HG03039 (cell line): Measurements from ENCODE around the gene DGKA.
A peak's percentile ranks its signal among the peaks of the same experiment; 100 is the strongest.

Experiments used
- ATAC-seq: cut with Tn5 transposase; IDR thresholded peaks from one replicate; pipeline ENCODE4 v1.9.1; 2021; ENCODE audit warnings: mild to moderate bottlenecking, moderate library complexity; ENCODE audit not compliant: unreplicated experiment

The DGKA gene

GRCh38 chr12:55931317-55931779 is 386 bp downstream of the DGKA start:
- ATAC-seq = no peak

- no peak for ATAC-seq
Measured at GRCh38 chr12:55931780-55932550, 1.0 kb downstream of the DGKA start.

GRCh38 chr12:55932551-55932910 is 1.6 kb downstream of the DGKA start:
- no peak for ATAC-seq

DNA sequence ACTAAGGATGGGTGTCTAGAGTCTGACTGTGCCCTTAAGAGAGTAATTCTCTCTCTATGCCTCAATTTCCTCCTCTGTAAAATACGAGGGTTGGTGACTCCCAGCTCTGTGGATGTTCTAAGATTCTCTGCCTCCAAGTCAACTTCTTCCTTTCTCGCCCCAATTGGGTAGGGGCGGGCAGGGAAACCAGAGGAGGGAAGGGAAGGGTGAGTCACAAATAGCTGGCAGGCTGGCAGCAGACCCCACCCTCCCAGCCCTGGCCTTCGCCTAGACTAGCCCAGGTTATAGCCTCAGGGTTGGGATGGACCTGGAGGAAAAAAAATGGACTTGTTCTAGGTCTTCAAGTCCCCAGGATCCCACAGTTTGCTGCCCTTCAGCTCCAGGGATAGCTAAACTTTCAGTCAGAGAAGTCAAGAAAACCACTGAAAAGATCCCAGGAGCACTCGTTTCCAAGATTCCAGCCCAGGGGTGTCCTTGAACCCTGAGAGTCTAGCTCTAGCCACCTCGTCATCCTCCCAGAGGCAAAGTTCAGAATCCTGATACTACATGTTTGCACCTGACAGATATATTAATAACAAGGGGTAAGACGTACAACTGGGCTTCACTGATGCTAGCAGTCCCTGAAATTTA is 2.3 kb downstream of the DGKA start:
- ATAC-seq = no peak

GRCh38 chr12:55933799-55934742 is 3.1 kb downstream of the DGKA start:
- no peak for ATAC-seq

DNA sequence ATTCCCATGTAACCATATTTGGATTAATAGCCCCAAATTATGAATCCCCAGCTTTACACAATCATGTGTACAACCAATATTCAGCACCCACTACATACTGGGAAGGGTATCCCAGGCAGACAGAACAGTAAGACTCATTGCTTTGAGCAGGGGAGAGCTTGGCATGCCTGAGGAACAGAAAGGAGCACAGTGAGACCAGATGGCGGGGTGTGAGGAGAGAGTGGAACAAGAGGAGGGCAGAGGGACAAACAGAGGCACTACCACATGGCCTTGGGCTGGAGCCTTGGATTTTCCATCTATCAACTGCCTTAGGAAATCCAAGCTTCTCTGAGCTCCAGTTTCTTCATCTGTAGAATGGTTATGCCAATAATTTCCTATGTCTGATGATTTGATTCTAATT is 3.8 kb downstream of the DGKA start:
- no peak for ATAC-seq

DNA sequence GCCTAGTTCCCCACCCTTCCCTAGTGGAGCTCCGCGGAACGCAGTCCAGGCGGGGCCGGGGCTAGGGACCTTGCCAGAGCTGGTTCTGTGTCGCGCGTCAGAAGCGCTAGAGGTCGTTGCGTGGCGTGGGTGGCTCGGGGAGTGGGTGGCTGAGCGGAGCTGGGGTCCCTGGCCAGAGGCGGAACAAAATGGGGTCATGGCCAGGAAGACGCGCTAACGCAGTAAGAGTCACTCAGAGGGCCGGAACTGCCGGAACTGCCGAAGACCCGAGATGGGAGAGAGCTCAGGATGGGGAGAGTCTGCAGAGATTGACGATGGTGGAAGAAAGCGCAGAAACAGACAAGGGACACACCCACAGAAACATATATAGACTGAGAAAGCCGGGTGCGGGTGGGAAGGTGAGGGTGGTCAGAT is 4.8 kb downstream of the DGKA start:
- ATAC-seq = no peak

DNA sequence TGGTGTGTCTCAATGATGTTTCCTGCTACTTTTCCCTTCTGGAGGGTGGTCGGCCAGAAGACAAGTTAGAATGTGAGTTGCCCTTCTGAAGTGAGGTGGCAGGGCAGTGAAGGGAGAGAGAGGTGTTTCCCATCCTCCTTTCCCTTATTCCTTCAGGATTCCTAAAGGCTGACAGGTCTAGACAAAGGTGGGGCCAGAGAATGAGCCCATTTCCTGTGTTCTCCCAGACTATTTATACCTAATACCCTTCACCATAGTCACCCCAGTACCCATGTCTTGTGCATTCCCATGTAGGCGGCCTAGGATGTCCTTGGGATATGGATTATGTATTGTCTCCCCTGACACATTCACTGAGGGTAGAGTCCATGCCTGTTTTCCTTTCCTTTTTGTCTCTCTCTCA is 7.0 kb downstream of the DGKA start:
- ATAC-seq = no peak

DNA sequence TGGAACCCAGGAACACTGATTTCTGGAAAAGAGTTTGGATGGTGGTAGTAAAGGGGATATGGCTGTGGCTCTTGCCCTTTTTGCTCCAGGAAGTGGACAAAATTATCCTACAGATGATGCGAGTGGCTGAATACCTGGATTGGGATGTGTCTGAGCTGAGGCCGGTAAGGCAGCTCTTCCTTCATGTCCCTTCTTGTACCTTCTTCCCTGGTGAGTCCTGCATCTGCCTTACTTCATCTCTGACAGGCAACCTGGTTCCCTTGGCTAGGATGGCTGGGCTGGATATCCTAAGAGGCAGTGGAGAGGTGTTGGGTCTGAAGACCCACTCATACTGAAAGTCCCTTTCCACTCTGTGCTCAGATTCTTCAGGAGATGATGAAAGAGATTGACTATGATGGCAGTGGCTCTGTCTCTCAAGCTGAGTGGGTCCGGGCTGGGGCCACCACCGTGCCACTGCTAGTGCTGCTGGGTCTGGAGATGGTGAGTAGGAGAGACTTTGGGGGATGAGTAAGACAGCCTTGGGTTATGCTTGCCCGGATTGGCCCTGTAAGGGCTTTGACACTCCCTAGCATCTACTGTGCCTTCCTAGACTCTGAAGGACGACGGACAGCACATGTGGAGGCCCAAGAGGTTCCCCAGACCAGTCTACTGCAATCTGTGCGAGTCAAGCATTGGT is 8.0 kb downstream of the DGKA start:
- ATAC-seq = no peak

DNA sequence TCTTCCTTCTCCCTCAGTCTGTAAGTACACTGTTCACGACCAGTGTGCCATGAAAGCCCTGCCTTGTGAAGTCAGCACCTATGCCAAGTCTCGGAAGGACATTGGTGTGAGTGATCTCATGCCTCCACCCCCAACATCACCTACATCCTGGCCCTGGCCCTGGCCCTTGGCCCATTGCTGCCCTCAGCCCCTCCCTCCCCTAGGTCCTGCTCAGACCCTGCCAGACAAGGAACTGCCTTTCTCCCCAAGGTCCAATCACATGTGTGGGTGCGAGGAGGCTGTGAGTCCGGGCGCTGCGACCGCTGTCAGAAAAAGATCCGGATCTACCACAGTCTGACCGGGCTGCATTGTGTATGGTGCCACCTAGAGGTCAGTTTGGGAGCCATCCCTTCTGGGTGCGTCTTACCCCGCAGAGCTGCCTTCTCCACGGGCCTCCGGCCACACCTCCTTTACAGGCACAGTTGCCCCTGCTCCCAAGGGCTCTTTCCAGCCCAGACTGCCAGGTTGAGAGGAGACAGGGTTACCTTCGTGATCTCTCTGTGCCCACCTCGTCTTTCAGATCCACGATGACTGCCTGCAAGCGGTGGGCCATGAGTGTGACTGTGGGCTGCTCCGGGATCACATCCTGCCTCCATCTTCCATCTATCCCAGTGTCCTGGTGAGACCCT is 9.2 kb downstream of the DGKA start:
- peak; percentile 84 for ATAC-seq

DNA sequence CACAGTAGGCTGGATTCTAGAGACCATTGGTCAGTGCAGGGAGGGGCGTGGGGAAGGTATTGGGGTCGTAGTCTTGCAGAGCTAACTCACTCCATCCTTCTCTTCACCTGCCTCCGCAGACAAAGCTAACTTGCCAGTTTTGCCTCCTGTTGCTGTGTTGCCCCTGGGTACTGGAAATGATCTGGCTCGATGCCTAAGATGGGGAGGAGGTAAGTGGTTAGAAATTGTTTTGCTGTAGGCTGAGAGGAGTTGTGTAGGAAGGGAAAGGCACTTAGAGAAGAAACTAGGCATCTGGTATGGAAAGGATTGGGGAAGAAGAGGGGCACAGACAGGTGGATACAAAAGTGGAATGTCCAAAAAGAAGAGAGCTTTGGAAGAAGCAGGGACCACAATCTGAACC is 11.1 kb downstream of the DGKA start:
- no peak for ATAC-seq

DNA sequence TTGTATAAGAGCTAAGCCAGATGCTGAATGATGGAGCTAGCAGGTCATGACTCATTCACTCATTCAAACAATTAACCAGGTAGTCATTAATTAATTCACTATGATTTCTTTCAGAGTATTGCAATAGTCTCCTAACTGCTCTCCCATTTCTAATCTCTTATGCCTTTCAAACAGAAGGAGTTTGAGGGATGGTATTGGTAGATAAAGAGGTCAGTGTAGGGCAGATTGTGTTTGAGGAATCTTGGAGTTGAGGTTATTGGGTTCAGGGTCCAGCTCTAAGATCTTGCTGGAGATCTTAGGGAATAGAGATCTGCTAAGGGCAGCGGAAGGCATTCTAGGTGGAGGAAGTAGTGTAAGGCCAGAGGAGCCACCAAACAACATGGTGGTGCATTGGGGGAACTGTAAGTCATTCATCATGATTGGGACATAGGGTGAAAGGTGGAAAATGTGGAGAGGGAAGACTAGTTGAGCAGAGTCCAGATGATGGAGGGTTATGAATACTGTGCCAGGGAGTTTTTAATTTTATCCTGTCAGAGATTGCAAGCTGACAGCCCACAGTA is 11.7 kb downstream of the DGKA start:
- ATAC-seq = no peak

DNA sequence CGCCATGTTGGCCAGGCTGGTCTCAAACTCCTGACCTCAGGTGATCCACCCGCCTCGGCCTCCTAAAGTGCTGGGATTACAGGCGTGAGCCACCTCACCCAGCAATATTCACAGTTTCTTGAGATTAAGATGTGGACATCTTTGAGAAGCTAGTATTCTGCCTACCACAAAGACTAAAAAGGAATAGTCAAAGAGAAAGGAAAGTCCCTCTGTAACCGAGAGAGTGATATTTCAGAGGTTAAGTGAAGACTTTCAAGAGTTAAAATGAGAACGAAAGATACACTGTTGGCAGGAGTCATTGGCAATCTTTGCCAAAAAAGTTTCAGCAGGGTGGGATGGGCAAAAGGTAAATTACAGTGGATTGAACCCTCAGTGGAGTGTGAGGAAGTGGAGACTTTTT is 15.6 kb downstream of the DGKA start:
- ATAC-seq = no peak

- ATAC-seq = no peak
Measured at GRCh38 chr12:55955344-55955743, 24.4 kb downstream of the DGKA start.

- ATAC-seq = no peak
Measured at GRCh38 chr12:55955800-55956508, 25.0 kb downstream of the DGKA start.

DNA sequence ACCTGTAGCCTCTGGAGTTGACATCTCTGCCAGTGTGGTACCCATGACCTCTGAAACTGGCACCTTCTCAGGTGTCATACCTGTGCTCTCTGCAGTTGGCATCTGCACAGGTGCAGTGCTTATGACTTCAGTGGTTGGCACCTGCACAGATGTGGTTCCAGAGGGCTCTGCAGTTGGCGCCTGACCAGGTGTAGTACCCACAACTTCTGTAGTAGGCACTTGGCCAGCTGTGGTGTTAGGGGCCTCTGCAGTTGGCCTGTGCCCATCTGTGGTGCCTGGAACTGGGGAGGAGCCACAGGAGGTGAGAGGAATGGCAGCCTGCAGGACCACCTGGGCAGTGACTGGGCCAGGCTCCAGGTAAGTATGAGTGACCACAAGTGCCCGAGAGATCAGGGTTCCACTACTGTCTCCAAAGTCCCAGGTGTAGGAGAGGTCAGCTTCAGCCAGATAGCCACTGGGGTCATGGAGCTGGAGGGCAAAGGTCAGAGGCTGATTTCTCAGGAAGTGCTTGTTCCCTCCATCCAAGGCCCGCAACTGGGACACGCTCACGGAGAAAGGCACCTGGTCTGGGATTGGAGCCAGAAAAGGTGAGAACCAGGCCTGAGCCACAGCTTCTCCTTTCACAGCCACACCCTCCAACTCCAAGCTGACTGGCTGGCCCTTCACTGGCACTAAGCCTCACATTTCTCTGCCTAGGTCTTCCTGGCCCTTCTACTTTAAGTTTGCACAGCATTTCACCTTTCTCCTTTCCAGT is 26.3 kb downstream of the DGKA start:
- ATAC-seq = no peak

GRCh38 chr12:55963760-55964159 is 32.8 kb downstream of the DGKA start:
- ATAC-seq = no peak

DNA sequence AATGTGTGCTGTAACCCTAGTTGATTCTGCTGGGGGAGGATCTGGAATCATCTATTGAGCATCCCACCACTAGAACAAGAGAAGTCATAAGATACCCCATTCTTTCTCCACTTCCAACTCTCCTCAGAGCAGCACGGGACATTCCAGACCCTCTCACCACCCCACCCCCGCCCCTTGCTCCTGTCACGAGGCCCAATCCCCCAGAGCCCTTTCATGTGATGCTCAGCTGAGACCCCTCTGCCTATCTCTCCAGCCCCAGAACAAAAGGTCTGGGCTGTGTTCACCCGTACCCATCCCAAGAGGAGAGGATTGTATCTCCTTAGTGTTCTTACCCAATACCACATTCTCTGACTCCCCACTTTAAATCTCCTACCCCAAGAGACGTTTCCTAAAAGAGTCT is 34.3 kb downstream of the DGKA start:
- ATAC-seq = no peak

- no peak for ATAC-seq
Measured at GRCh38 chr12:55965941-55966407, 35.0 kb downstream of the DGKA start, which contains the start of gene PMEL. Gene PMEL, minus strand, starts transcription at chr12:55966042. Its CDS starts 31 bp downstream, at chr12:55966011.
